Measurements from ENCODE around the gene F11.

GRCh38 chr4:186248643-186249042, 17.3 kb upstream of the F11 start:
- TF ChIP-seq CTCF (IDR thresholded peaks at IDR 0.05) (no peak), EZH2 (IDR thresholded peaks at IDR 0.05; ENCODE audit: borderline replicate concordance, insufficient read depth, low read depth, low read length, poor library complexity, severe bottlenecking) (no peak)
